Calu3 (cell line): ENCODE measurements around the gene IGSF3. TPM values are rescaled to one million over a fixed set of nuclear protein-coding genes. Genes with fewer than 3 reads are reported as not detected.

ENCODE experiments used
- BruUV-seq: library from RNA; stranded (reverse); fragments of 400-500 nt; replicated peaks from 2 replicates; lab custom pipeline; 2021; lab: Mats Ljungman, UMichigan
- CTCF ChIA-PET: fragments of 300-600 bp; sonication (Branson Sonifier 250); formaldehyde crosslinking; loops from one replicate; lab custom pipeline; 2022; ENCODE audit warnings: antibody characterized with exemption; lab: Charles Lee
- DNase-seq: peaks from one replicate; pipeline ENCODE4 v3.0.0; 2022
- H3K27ac Mint-ChIP-seq: one replicate; pipeline ENCODE4 v1.8.0; 2022; ENCODE audit warnings: mixed read lengths; ENCODE audit not compliant: unreplicated experiment
- H3K27me3 Mint-ChIP-seq: one replicate; pipeline ENCODE4 v1.8.0; 2022; ENCODE audit warnings: mixed read lengths; ENCODE audit not compliant: unreplicated experiment
- H3K36me3 Mint-ChIP-seq: one replicate; pipeline ENCODE4 v1.8.0; 2022; ENCODE audit warnings: mild to moderate bottlenecking, moderate library complexity, mixed read lengths; ENCODE audit not compliant: insufficient read depth, unreplicated experiment
- H3K4me1 Mint-ChIP-seq: one replicate; pipeline ENCODE4 v1.8.0; 2022; ENCODE audit warnings: mild to moderate bottlenecking, low read depth, mixed read lengths; ENCODE audit not compliant: unreplicated experiment
- H3K4me3 Mint-ChIP-seq: one replicate; pipeline ENCODE4 v1.8.0; 2022; ENCODE audit warnings: mild to moderate bottlenecking, low read depth, moderate library complexity, mixed read lengths; ENCODE audit not compliant: unreplicated experiment
- H3K9me3 Mint-ChIP-seq: one replicate; pipeline ENCODE4 v1.8.0; 2022; ENCODE audit warnings: low read depth, mixed read lengths; ENCODE audit not compliant: unreplicated experiment
- CTCF ChIP-seq: fragments of 200-600 bp; IDR thresholded peaks from one replicate; pipeline ENCODE4 v1.8.0; 2022; ENCODE audit warnings: antibody characterized with exemption; ENCODE audit not compliant: unreplicated experiment
- intact Hi-C: fragments of 100-400 bp; cut with micrococcal nuclease; formaldehyde crosslinking; loops from one replicate; pipeline ENCODE4 v1.10.0; 2022; ENCODE audit not compliant: unreplicated experiment
- total RNA-seq: library from RNA; stranded (reverse); gene quantifications from 2 replicates; pipeline ENCODE4 v1.2.3, GENCODE V29; 2022

IGSF3 gene
- total RNA-seq, 1 experiment from 2014 or later, result 15.3 TPM

GRCh38 chr1:116569381-116569670 lies 98.2 kb downstream of the IGSF3 start:
- BruUV-seq, result no TSS peak

GRCh38 chr1:116568662-116569380 lies 98.7 kb downstream of the IGSF3 start:
- Mint-ChIP-seq H3K27me3 (no peaks in the 10 kb centered on the region), H3K9me3 (peaks cover 3% of the 10 kb centered on the region), H3K4me3 (peak overlapping the region; percentile 87), H3K4me1 (peaks cover 55% of the 10 kb centered on the region), H3K36me3 (peaks cover 39% of the 10 kb centered on the region), H3K27ac (no peak overlapping the region)
- DNase-seq, result no peak
- CTCF ChIA-PET, result interaction anchor here (0.5 to 1.2 kb wide), 3 partner anchors 54 to 520 kb away, joined by 3 read pairs; no protein-coding TSS in a partner anchor
- no peak for TF ChIP-seq CTCF
- BruUV-seq, result no TSS peak
- intact Hi-C loops, result loop anchor here (5.0 kb wide), 1 partner anchor 62 kb away; no protein-coding TSS in a partner anchor

More at GRCh38 chr1:116569381-116569670, 98.2 kb downstream of the IGSF3 start:
- Mint-ChIP-seq H3K4me3 (peak overlapping the region; percentile 87), H3K9me3 (peaks cover under 1% of the 10 kb centered on the region), H3K36me3 (peaks cover 39% of the 10 kb centered on the region), H3K4me1 (peaks cover 54% of the 10 kb centered on the region), H3K27ac (no peak overlapping the region), H3K27me3 (no peaks in the 10 kb centered on the region)
- CTCF ChIA-PET, result interaction anchor here (0.5 to 1.2 kb wide), 3 partner anchors 54 to 519 kb away, joined by 3 read pairs; no protein-coding TSS in a partner anchor
- intact Hi-C loops, result loop anchor here (5.0 kb wide), 1 partner anchor 62 kb away; no protein-coding TSS in a partner anchor
- no peak for DNase-seq
- no peak for TF ChIP-seq CTCF

- Mint-ChIP-seq H3K36me3 (peaks cover 39% of the 10 kb centered on the region), H3K4me1 (peaks cover 52% of the 10 kb centered on the region), H3K27me3 (no peaks in the 10 kb centered on the region), H3K4me3 (peak overlapping the region; percentile 12), H3K27ac (no peak overlapping the region), H3K9me3 (peaks cover 3% of the 10 kb centered on the region)
- no peak for DNase-seq
- BruUV-seq, result TSS peak; percentile 12
- intact Hi-C loops, result loop anchor here (5.0 kb wide), 1 partner anchor 61 kb away; no protein-coding TSS in a partner anchor
- CTCF ChIA-PET, result interaction anchor here (0.7 kb wide), 3 partner anchors 12 to 236 kb away, joined by 3 to 7 read pairs (median 4); no protein-coding TSS in a partner anchor
- no peak for TF ChIP-seq CTCF
Observed at GRCh38 chr1:116567790-116568661, 99.5 kb downstream of the IGSF3 start.

GRCh38 chr1:116565222-116565621 lies 102.3 kb downstream of the IGSF3 start:
- CTCF ChIA-PET, result no interaction called here
- H3K4me1 Mint-ChIP-seq, result peaks cover 42% of the 10 kb centered on the region
- H3K36me3 Mint-ChIP-seq, result peaks cover 21% of the 10 kb centered on the region
- no peak for TF ChIP-seq CTCF
- no peak overlapping the region for H3K27ac Mint-ChIP-seq
- no peak for DNase-seq
- intact Hi-C loops, result loop anchor here (5.0 kb wide), 1 partner anchor 58 kb away; no protein-coding TSS in a partner anchor
- no TSS peak for BruUV-seq
- no peak overlapping the region for H3K4me3 Mint-ChIP-seq
- H3K9me3 Mint-ChIP-seq, result peaks cover 3% of the 10 kb centered on the region
- no peaks in the 10 kb centered on the region for H3K27me3 Mint-ChIP-seq
